Measurements from ENCODE around the gene DDAH1. TPM values are rescaled to one million over a fixed set of nuclear protein-coding genes. Genes with fewer than 3 reads are reported as not detected.

The DDAH1 gene
- total and polyA plus RNA-seq, 2 of the 4 experiments (the other 2 are of a cell fraction), result 78.0 to 94.5 TPM

DNA sequence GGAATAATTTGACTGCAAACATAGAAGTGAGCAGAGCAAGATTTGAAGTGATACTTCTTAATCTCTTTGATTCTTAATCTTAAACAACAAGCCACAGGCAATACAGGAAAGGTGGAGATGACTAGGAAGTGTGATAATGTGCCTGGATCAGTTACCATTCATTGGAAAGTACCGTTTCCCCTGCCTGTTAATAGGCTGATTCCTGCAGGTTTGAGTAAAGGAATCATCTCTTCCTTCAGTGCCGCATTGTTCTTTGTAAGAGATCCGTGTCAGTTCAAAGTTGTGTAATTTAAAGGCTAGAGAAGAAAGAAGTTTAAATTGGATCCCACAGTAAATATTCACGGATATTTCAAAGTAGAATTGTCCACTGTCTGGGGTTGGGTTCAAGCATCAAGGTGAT lies 145.0 kb downstream of the DDAH1 start:
- peak overlapping the region; percentile 98 for H2BK5ac ChIP-seq (ENCODE audit: low read depth, low read length, poor library complexity, severe bottlenecking)
- peak overlapping the region; percentile 99 for H4K5ac ChIP-seq (ENCODE audit: low read depth, low read length)
- peak overlapping the region; percentile 54 for H3K27ac ChIP-seq (ENCODE audit: insufficient read depth, low read length)
- no peak overlapping the region for H2AK9ac ChIP-seq (replicated peaks; ENCODE audit: low read depth, low read length, poor library complexity)
- H2BK20ac ChIP-seq (ENCODE audit: low read depth, low read length), result peak overlapping the region; percentile 94
- peak overlapping the region; percentile 24 to 97 for H4K8ac ChIP-seq (ENCODE audit: low read depth in 2 of 2, low read length in 2 of 2)
- H3K79me1 ChIP-seq (ENCODE audit: low read depth in 1 of 2, low read length in 2 of 2), result peaks cover 22 to 78% of the 10 kb centered on the region in 2 experiments
- H3K14ac ChIP-seq (replicated peaks; ENCODE audit: low read depth, low read length), result peak overlapping the region; percentile 98
- no peaks in the 10 kb centered on the region for H4K20me1 ChIP-seq (ENCODE audit: insufficient read depth, low read length)
- DNase-seq (no peak), ATAC-seq (ENCODE audit: low read depth) (no peak)
- H3K9me1 ChIP-seq (ENCODE audit: insufficient read depth, low read length), result peaks cover 25% of the 10 kb centered on the region
- H2BK15ac ChIP-seq (ENCODE audit: low read depth, low read length), result peak overlapping the region; percentile 92
- H2AK5ac ChIP-seq (ENCODE audit: low read depth, low read length), result peak overlapping the region; percentile 99
- H2AFZ ChIP-seq (replicated peaks; ENCODE audit: low read length, poor library complexity), result no peak overlapping the region
- peak overlapping the region; percentile 88 for H4K91ac ChIP-seq (ENCODE audit: insufficient read depth, low read depth, low read length)
- H3K27me3 ChIP-seq (ENCODE audit: control insufficient read depth, insufficient read depth, low read length), result no peaks in the 10 kb centered on the region
- peak overlapping the region; percentile 99 for H3K18ac ChIP-seq (ENCODE audit: low read depth, low read length)
- WGBS, 2 experiments (ENCODE audit: extremely low coverage in 2 of 2, insufficient read length in 1 of 2), result 100% methylated on average over 1 of the region's 4 CpGs; no CpG with 5 or more reads in 1 of the 2 experiments
- no peaks in the 10 kb centered on the region for H3K9me3 ChIP-seq (ENCODE audit: control insufficient read depth, insufficient read depth, low read length)
- in situ Hi-C loops (cut with MboI; ENCODE audit: low sequenced_read_pairs), result no loop called here
- H3K4ac ChIP-seq (ENCODE audit: low read depth, low read length), result peak overlapping the region; percentile 96
- H2BK120ac ChIP-seq (ENCODE audit: low read depth, low read length), result peak overlapping the region; percentile 99
- peaks cover 30% of the 10 kb centered on the region for H3K4me1 ChIP-seq (ENCODE audit: control insufficient read depth, insufficient read depth, low read length)
- intact Hi-C loops (cut with micrococcal nuclease), result no loop called here
- CTCF ChIA-PET, result interaction anchor here (1.6 kb wide), 1 partner anchor 121 kb away, joined by 3 read pairs; no protein-coding TSS in a partner anchor
- TF ChIP-seq CHD1 (IDR thresholded peaks at IDR 0.05; ENCODE audit: low read depth, low read length) (no peak), CEBPB (IDR thresholded peaks at IDR 0.05; ENCODE audit: low read depth, low read length) (no peak), RFX5 (IDR thresholded peaks at IDR 0.05; ENCODE audit: low read depth, low read length) (no peak), FOS (IDR thresholded peaks at IDR 0.05; ENCODE audit: low read depth, low read length) (no peak), NFE2L2 (IDR thresholded peaks at IDR 0.05; ENCODE audit: low read depth, low read length) (no peak), MAZ (IDR thresholded peaks at IDR 0.05; ENCODE audit: borderline replicate concordance, low read depth, low read length) (no peak), ELK1 (IDR thresholded peaks at IDR 0.05; ENCODE audit: borderline replicate concordance, low read depth, low read length) (no peak), SMC3 (IDR thresholded peaks at IDR 0.05; ENCODE audit: low read depth, low read length) (no peak), MAFK (IDR thresholded peaks at IDR 0.05; ENCODE audit: low read depth, low read length) (no peak), POLR2A (IDR thresholded peaks at IDR 0.05; ENCODE audit: low read depth, low read length) (no peak), RAD21 (IDR thresholded peaks at IDR 0.05; ENCODE audit: low read length) (no peak), CTCF (conservative IDR thresholded peaks at IDR 0.05; ENCODE audit: low read depth, low read length) (no peak)
- POLR2A ChIA-PET (ENCODE audit: unreplicated experiment), result no interaction called here
- dilution Hi-C loops (cut with HindIII; ENCODE audit: low sequenced_read_pairs, unreplicated experiment), result no loop called here
- TSS peak; percentile 72 for BruUV-seq (replicated peaks)
- peak overlapping the region; percentile 55; the same call in 1 of the 2 replicates for H3K4me2 ChIP-seq (ENCODE audit: low read depth, low read length)
- peak overlapping the region; percentile 66; the same call in 1 of the 2 replicates for H3K9ac ChIP-seq (ENCODE audit: low read depth, low read length)
- peak overlapping the region; percentile 87 for H3K23ac ChIP-seq (ENCODE audit: low read depth, low read length)
- H3K4me3 ChIP-seq (ENCODE audit: insufficient read depth, low read depth, low read length), result no peak overlapping the region
- H3K56ac ChIP-seq (ENCODE audit: extremely low read depth, insufficient read depth, low read length), result peak overlapping the region; percentile 69
- peaks cover 8% of the 10 kb centered on the region; the same call in 1 of the 2 replicates for H3K36me3 ChIP-seq (ENCODE audit: control insufficient read depth, insufficient read depth, low read length)
